GM13977 (cell line): ENCODE measurements around the gene LAMB3.

Experiments used
- DNase-seq: peaks from one replicate; pipeline ENCODE4 v3.0.0; 2012; ENCODE audit warnings: low spot score
- CTCF ChIP-seq: IDR thresholded peaks from 2 replicates; pipeline ENCODE4 v1.5.1; 2012; ENCODE audit warnings: mild to moderate bottlenecking, control low read depth; ENCODE audit not compliant: insufficient read depth; ENCODE audit errors: extremely low read depth, missing control alignments
- in situ Hi-C: fragments of 300-500 bp; cut with MboI; formaldehyde crosslinking; loops from one replicate; pipeline ENCODE4 v1.12.0; 2022; ENCODE audit warnings: low sequenced_read_pairs, low pct_unique_long_range_greater_than_20kb, mixed read lengths, inconsistent platforms; ENCODE audit not compliant: unreplicated experiment

The LAMB3 gene

GRCh38 chr1:209614906-209615305, 37.3 kb downstream of the LAMB3 start:
- peak; percentile 10 for DNase-seq
- no peak for TF ChIP-seq CTCF
- in situ Hi-C loops = no loop called here

- no peak for TF ChIP-seq CTCF
- no peak for DNase-seq
- in situ Hi-C loops = no loop called here
These were observed 38.1 kb downstream of the LAMB3 start for GRCh38 chr1:209614151-209614420.

DNA sequence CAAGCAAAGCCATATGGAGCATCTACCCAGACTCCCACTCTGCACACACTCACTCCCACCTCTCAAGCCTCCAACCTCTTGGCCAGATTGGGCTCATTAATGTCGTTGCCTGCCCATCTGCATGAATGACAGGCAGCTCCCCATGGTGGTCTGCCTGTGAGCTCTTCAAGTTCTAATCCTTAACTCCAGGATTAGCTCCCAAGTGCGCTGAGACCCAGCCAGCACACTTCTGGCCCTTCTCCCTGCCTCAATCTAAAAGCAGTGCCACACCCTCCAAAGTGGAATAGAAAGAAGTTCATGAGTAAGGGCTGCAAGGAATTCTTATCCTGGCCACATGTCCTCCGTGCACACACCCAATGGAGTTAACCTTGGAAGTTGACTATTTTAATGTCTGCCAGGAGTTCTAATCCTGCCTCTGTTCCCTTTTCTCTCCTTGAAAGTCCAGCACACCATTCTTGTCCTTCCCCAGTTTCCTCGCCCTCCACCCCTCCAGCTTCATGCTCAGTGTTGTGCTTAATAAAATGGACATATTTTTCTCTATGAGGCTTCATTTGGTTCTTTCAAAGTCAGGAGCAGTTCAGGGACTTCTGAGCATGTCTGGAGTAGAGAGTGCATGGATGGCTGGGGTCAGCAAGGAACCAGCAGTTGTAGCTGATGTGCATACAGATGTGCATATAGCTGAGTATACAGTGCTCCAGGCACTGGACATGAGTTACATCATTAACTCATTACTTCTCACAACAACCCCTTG, 38.6 kb downstream of the LAMB3 start:
- in situ Hi-C loops = no loop called here
- no peak for DNase-seq
- TF ChIP-seq CTCF = no peak

- in situ Hi-C loops = no loop called here
- TF ChIP-seq CTCF = no peak
- no peak for DNase-seq
These were observed 39.4 kb downstream of the LAMB3 start for GRCh38 chr1:209612646-209613399.

GRCh38 chr1:209611771-209612570, 40.3 kb downstream of the LAMB3 start:
- no peak for DNase-seq
- no peak for TF ChIP-seq CTCF
- in situ Hi-C loops = no loop called here

GRCh38 chr1:209610631-209610905, 41.7 kb downstream of the LAMB3 start:
- in situ Hi-C loops = no loop called here
- no peak for TF ChIP-seq CTCF
- no peak for DNase-seq
